Cardiac fibroblast (primary cell): ENCODE measurements around the gene RENBP.

Experiments used
- DNase-seq, 2 donors: peaks; one replicate each; pipeline versions ENCODE4 v3.0.0 to v3.0.0-alpha.2; 2010; ENCODE audit warnings: low read depth in 2 of 2
- H3K4me3 ChIP-seq, 2 donors: replicated peaks in 1 of 2; 1 replicate in 1 of 2; 2 replicates in 1 of 2; pipeline ENCODE4 v1.5.1; 2011; ENCODE audit warnings: low read depth in 2 of 2, low read length in 2 of 2, mild to moderate bottlenecking in 2 of 2, moderate library complexity in 1 of 2
- CTCF ChIP-seq: IDR thresholded peaks from one replicate; pipeline ENCODE4 v1.5.1; 2011; ENCODE audit warnings: low read depth, mild to moderate bottlenecking, low read length, inconsistent platforms

The RENBP gene

GRCh38 chrX:153974003-153974725 lies 29.7 kb upstream of the RENBP start:
- H3K4me3 ChIP-seq = peak overlapping the region in 1 of 2 donors; percentile 59
- TF ChIP-seq CTCF = no peak
- DNase-seq = no peak

GRCh38 chrX:153973127-153974002 lies 28.9 kb upstream of the RENBP start:
- no peak for TF ChIP-seq CTCF
- H3K4me3 ChIP-seq = peak overlapping the region; percentile 44 to 59
- DNase-seq = no peak

GRCh38 chrX:153972368-153973126 lies 28.1 kb upstream of the RENBP start, which contains the start of gene TMEM187:
TSS of gene TMEM187 (plus strand) at chrX:153972754. CDS start at chrX:153982063, 9,309 bp downstream.
- no peak for TF ChIP-seq CTCF
- peak; percentile 87 to 89 for DNase-seq

GRCh38 chrX:153971450-153972367 lies 27.3 kb upstream of the RENBP start, which contains the start of gene HCFC1:
TSS of gene HCFC1 (minus strand) at chrX:153971818. CDS start at chrX:153970840, 978 bp downstream.
- peak within 1 kb of the TSS; percentile 80 to 83 for H3K4me3 ChIP-seq
- no peak for TF ChIP-seq CTCF
- peak; percentile 89 to 93 for DNase-seq

More at GRCh38 chrX:153972368-153973126, 28.1 kb upstream of the RENBP start, which contains the start of gene TMEM187:
- H3K4me3 ChIP-seq = peak within 1 kb of the TSS; percentile 80 to 83

- TF ChIP-seq CTCF = no peak
- peak overlapping the region; percentile 80 to 83 for H3K4me3 ChIP-seq
- DNase-seq = peak; percentile 87 to 92
Measured at GRCh38 chrX:153971124-153971449, 26.6 kb upstream of the RENBP start.
